ENCODE results near the gene EPB41L4A. TPM values are rescaled to one million over a fixed set of nuclear protein-coding genes. Genes with fewer than 3 reads are reported as not detected.

Gene EPB41L4A
- total and polyA plus RNA-seq, 2 experiments from 2014 or later, result 0.11 to 0.76 TPM

DNA sequence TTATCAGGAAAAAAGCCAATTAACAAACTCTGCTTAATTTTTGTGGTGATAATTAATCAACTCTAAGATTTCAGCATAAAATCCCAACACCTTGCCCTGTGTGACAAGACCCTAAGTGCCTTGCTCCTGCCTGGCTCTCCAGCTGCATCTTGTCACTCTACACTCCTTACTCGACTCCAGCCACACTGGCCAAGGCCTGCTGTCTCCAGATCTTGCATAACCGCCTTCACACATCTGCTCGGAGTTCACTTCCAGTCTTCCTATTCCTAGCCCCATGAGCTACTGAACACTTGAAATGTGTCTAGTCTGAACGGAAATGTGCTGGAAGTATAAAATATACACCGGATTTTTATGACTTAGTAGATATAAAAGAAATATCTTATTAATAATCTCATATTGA, 259.6 kb downstream of the EPB41L4A start:
- Histone ChIP-seq H3K27ac (no peak overlapping the region), H3K9ac (no peak overlapping the region), H4K20me1 (ENCODE audit: insufficient read depth) (peaks cover 6% of the 10 kb centered on the region; the same call in 1 of the 2 replicates), H2AFZ (no peak overlapping the region), H3K9me3 (ENCODE audit: low read depth) (no peaks in the 10 kb centered on the region), H3K9me2 (ENCODE audit: insufficient read depth) (no peaks in the 10 kb centered on the region), H3K4me1 (ENCODE audit: insufficient read depth) (peaks cover 25% of the 10 kb centered on the region), H3K4me3 (no peak overlapping the region), H3F3A (ENCODE audit: insufficient read depth) (peaks cover 35% of the 10 kb centered on the region), H3K4me2 (ENCODE audit: unreplicated experiment) (no peak overlapping the region), H3K36me3 (ENCODE audit: low read depth) (peaks cover 25% of the 10 kb centered on the region), H3K79me2 (ENCODE audit: insufficient read depth) (peaks cover 24% of the 10 kb centered on the region), H3K27me3 (replicated peaks; ENCODE audit: insufficient read depth) (no peaks in the 10 kb centered on the region)
- in situ Hi-C loops (cut with MboI), result loop anchor here (10.0 kb wide), 1 partner anchor 995 kb away; no protein-coding TSS in a partner anchor
- TF ChIP-seq EZH2phosphoT487 (IDR thresholded peaks at IDR 0.05; ENCODE audit: insufficient read depth, low read depth), result no peak
- no peak for TF ChIP-seq EZH2 (IDR thresholded peaks at IDR 0.05; ENCODE audit: insufficient read depth, poor library complexity, severe bottlenecking)
- WGBS, 2 experiments (ENCODE audit: low coverage in 1 of 2, low lambda C conversion rate in 2 of 2, missing lambda C conversion rate in 2 of 2), result 14 to 21% methylated on average over 5 of the region's 5 CpGs
- DNase-seq, result peak; percentile 43

DNA sequence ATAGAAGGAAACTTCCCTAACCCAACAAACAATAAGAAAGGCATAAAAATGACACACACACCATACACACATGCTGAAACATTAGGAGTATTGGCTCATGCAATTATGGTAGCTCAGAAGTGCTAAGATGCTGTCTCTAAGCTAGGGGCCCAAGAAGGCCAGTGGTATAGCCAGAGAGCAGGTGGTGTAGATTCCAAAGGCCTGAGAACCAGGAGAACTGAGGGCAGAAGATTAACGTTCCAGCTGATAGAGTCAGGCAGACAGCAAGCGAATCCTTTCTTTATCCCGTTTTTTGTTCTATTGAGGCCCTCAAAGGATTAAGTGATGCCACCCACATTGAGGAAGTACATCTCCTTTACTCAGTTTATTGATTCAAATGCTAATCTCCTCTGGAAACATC, 262.9 kb downstream of the EPB41L4A start:
- no peak overlapping the region for H3K4me2 ChIP-seq (ENCODE audit: unreplicated experiment)
- no peaks in the 10 kb centered on the region for H3K27me3 ChIP-seq (replicated peaks; ENCODE audit: insufficient read depth)
- H2AFZ ChIP-seq, result no peak overlapping the region
- no peaks in the 10 kb centered on the region for H3K36me3 ChIP-seq (ENCODE audit: low read depth)
- DNase-seq, result no peak
- H3K4me3 ChIP-seq, result no peak overlapping the region
- H3K79me2 ChIP-seq (ENCODE audit: insufficient read depth), result peaks cover 6% of the 10 kb centered on the region
- no peak for TF ChIP-seq EZH2 (IDR thresholded peaks at IDR 0.05; ENCODE audit: insufficient read depth, poor library complexity, severe bottlenecking)
- TF ChIP-seq EZH2phosphoT487 (IDR thresholded peaks at IDR 0.05; ENCODE audit: insufficient read depth, low read depth), result no peak
- no peak overlapping the region for H3K9ac ChIP-seq
- H3K4me1 ChIP-seq (ENCODE audit: insufficient read depth), result peaks cover 12% of the 10 kb centered on the region
- no peaks in the 10 kb centered on the region for H3K9me3 ChIP-seq (ENCODE audit: low read depth)
- in situ Hi-C loops (cut with MboI), result loop anchor here (10.0 kb wide), 1 partner anchor 991 kb away; no protein-coding TSS in a partner anchor
- H3F3A ChIP-seq (ENCODE audit: insufficient read depth), result 0 out of 2 replicates have a peak, but pooled peaks cover 3% of the 10 kb centered on the region
- H3K9me2 ChIP-seq (ENCODE audit: insufficient read depth), result no peaks in the 10 kb centered on the region
- no peak overlapping the region for H3K27ac ChIP-seq
- no peaks in the 10 kb centered on the region for H4K20me1 ChIP-seq (ENCODE audit: insufficient read depth)
- 87 to 89% methylated on average over 3 of the region's 3 CpGs for WGBS, 2 experiments (ENCODE audit: low coverage in 1 of 2, low lambda C conversion rate in 2 of 2, missing lambda C conversion rate in 2 of 2)

DNA sequence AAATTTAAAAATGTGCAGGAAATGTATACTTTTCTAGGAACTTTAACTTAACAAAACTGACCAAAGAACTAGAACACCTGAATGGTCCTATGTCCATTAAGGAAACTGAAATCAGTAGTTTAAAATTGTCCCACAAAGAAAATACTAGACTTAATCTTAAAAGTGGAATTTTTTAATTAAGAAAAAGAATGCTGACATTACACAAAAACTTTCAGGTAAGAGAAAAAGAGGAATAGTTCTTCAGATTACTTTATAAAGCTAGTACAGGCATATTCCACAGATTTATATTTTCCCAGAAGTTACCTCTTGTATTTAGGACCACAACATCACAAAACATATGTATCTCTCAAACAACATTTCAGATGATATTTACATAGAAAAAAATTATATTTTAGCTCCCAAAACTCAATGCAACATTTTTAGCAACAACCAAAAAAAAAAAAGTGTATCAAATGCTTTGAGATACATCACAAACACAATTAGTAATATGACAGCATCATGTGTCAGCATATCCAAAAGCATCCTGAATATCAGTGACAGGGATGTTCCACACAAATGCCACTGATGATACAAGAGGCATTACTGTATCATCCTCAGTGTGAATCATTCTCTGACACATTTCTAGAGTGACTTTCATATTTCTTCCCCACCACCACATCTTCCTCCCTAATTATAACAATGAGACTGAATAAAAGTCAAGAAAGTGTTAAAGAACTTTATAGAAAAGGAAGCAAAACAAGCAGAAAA, 264.0 kb downstream of the EPB41L4A start:
- TF ChIP-seq EZH2 (IDR thresholded peaks at IDR 0.05; ENCODE audit: insufficient read depth, poor library complexity, severe bottlenecking) (no peak), EZH2phosphoT487 (IDR thresholded peaks at IDR 0.05; ENCODE audit: insufficient read depth, low read depth) (no peak)
- Histone ChIP-seq H3K79me2 (ENCODE audit: insufficient read depth) (no peaks in the 10 kb centered on the region), H3K27ac (peak overlapping the region; percentile 75), H3K9me3 (ENCODE audit: low read depth) (no peaks in the 10 kb centered on the region), H3K9ac (peak overlapping the region; percentile 40; the same call in 1 of the 2 replicates), H3K9me2 (ENCODE audit: insufficient read depth) (no peaks in the 10 kb centered on the region), H3K4me2 (ENCODE audit: unreplicated experiment) (peak overlapping the region; percentile 31), H4K20me1 (ENCODE audit: insufficient read depth) (no peaks in the 10 kb centered on the region), H2AFZ (no peak overlapping the region), H3F3A (ENCODE audit: insufficient read depth) (no peaks in the 10 kb centered on the region), H3K4me3 (no peak overlapping the region), H3K4me1 (ENCODE audit: insufficient read depth) (peaks cover 12% of the 10 kb centered on the region), H3K27me3 (replicated peaks; ENCODE audit: insufficient read depth) (no peaks in the 10 kb centered on the region), H3K36me3 (ENCODE audit: low read depth) (no peaks in the 10 kb centered on the region)
- in situ Hi-C loops (cut with MboI), result loop anchor here (10.0 kb wide), 1 partner anchor 990 kb away; no protein-coding TSS in a partner anchor
- peak; percentile 90 for DNase-seq

DNA sequence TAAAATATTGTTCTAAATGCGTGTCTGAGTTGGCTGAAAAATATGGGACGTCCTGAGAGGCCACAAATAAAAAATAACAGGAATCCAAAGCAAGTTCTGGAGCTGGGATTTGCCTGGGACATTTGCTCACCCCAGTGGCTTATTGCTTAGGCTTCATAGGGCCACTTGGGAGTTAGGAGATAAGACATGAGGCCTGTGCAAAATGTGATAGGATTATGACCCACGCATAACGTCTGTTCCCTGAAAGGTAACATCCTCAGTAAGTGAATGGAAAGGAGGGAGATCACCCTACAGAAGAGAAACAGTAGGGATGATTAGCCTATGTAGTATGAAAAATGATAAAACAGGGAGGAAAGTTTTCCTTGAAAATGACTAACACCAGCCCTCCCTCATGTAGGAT, 269.4 kb downstream of the EPB41L4A start:
- Histone ChIP-seq H3K36me3 (ENCODE audit: low read depth) (no peaks in the 10 kb centered on the region), H3K9me3 (ENCODE audit: low read depth) (no peaks in the 10 kb centered on the region), H3K9ac (no peak overlapping the region), H3K79me2 (ENCODE audit: insufficient read depth) (0 out of 2 replicates have a peak, but pooled peaks cover 6% of the 10 kb centered on the region), H3K27ac (no peak overlapping the region), H3K9me2 (ENCODE audit: insufficient read depth) (no peaks in the 10 kb centered on the region), H3K4me2 (ENCODE audit: unreplicated experiment) (no peak overlapping the region), H3K27me3 (replicated peaks; ENCODE audit: insufficient read depth) (no peaks in the 10 kb centered on the region), H3K4me3 (no peak overlapping the region), H2AFZ (no peak overlapping the region), H4K20me1 (ENCODE audit: insufficient read depth) (no peaks in the 10 kb centered on the region), H3K4me1 (ENCODE audit: insufficient read depth) (peaks cover 18% of the 10 kb centered on the region), H3F3A (ENCODE audit: insufficient read depth) (peaks cover 13% of the 10 kb centered on the region)
- TF ChIP-seq EZH2phosphoT487 (IDR thresholded peaks at IDR 0.05; ENCODE audit: insufficient read depth, low read depth) (no peak), EZH2 (IDR thresholded peaks at IDR 0.05; ENCODE audit: insufficient read depth, poor library complexity, severe bottlenecking) (no peak)
- in situ Hi-C loops (cut with MboI), result loop anchor here (5.0 to 10.0 kb wide), 2 partner anchors 392 to 985 kb away; partner anchors contain the start of gene NREP
- no peak for DNase-seq
- WGBS, 2 experiments (ENCODE audit: low coverage in 1 of 2, low lambda C conversion rate in 2 of 2, missing lambda C conversion rate in 2 of 2), result 94% methylated on average over 4 of the region's 4 CpGs

Data from GM23248 (cell line).